ENCODE data around the gene GUCA2A. TPM values are rescaled to one million over a fixed set of nuclear protein-coding genes. Genes with fewer than 3 reads are reported as not detected.

GUCA2A gene
- polyA plus RNA-seq, 1 of the 3 experiments (the other 2 are of a cell fraction): not detected

DNA sequence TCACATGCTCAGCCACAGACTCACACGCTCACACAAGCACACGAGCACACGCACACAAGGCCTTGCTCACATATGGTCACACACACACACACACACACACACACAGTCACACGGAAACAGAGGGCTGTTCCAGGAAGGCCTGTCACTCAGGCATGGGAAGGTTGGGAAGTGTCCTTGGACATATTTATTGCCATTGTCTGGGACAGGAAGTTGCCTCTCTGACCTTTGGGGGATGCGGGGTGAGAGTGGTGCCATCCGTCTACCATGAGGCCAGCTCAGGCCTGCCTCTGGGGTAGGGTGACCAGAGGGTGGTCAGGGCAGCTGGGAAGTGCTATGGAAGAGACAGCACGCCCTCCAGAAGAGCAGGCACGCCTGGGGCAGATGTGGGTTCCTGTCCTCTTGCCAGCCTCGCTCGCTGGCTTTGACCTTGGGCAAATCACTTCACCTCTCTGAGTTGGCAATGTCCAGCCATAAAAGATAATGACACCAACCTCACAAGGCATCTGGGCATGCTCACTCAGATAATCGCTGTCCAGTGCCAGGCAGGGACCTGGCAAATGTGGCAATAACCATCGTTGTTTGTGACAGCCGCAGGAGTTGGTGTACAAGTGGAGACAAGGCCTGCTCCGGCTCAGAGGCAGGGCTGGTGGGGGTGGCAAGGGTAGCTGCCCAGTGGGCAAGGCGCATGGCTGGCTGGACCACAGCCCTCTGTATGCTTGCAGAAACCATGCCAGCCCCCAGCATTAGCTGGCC lies 8.0 kb upstream of the GUCA2A start:
- CTCF ChIA-PET: interaction anchor here (0.6 to 4.4 kb wide), 47 partner anchors 7 to 972 kb away, joined by 3 to 31 read pairs (median 4); partner anchors contain the start of genes CCDC30, FOXJ3, GUCA2B and PPIH
- DNase-seq: peak; percentile 64
- H3K9me2 ChIP-seq: no peaks in the 10 kb centered on the region
- no peak overlapping the region for H3K4me3 ChIP-seq (ENCODE audit: low read depth in 2 of 2, low read length in 1 of 2)
- peaks cover 6% of the 10 kb centered on the region for H3F3A ChIP-seq (replicated peaks; ENCODE audit: insufficient read depth)
- peaks cover 9% of the 10 kb centered on the region for H4K20me1 ChIP-seq (ENCODE audit: insufficient read depth)
- TF ChIP-seq EP300 (IDR thresholded peaks at IDR 0.05; ENCODE audit: borderline replicate concordance in 1 of 2, low read depth in 1 of 2, low read length in 1 of 2) (peak in 1 of 2 experiments; percentile 69; a peak in 2 of 4 replicates), SIN3A (IDR thresholded peaks at IDR 0.05; ENCODE audit: borderline replicate concordance, low read depth, low read length) (no peak)
- H3K4me2 ChIP-seq: no peak overlapping the region
- H2AFZ ChIP-seq (ENCODE audit: low read depth): no peak overlapping the region
- 81% methylated on average over 10 of the region's 15 CpGs for WGBS (ENCODE audit: low lambda C conversion rate)
- H3K27ac ChIP-seq (ENCODE audit: low read depth in 2 of 2, low read length in 1 of 2): peak overlapping the region in 1 of 2 experiments; percentile 19; a peak in 2 of 4 replicates
- no peaks in the 10 kb centered on the region for H3K9me3 ChIP-seq
- H3K4me1 ChIP-seq (ENCODE audit: control insufficient read depth in 1 of 2, insufficient read depth in 2 of 2, low read depth in 1 of 2, low read length in 1 of 2): peaks cover 6 to 41% of the 10 kb centered on the region in 2 experiments; a peak in 3 of 4 replicates
- POLR2A ChIA-PET: no interaction called here
- no peak overlapping the region for H3K9ac ChIP-seq
- H3K36me3 ChIP-seq (replicated peaks in 1 of 2; ENCODE audit: control insufficient read depth in 1 of 2, insufficient read depth in 2 of 2, low read length in 1 of 2): peaks cover 0 to 9% of the 10 kb centered on the region in 2 experiments
- H3K27me3 ChIP-seq (ENCODE audit: insufficient read depth): no peaks in the 10 kb centered on the region
- H3K79me2 ChIP-seq (ENCODE audit: insufficient read depth): no peaks in the 10 kb centered on the region

DNA sequence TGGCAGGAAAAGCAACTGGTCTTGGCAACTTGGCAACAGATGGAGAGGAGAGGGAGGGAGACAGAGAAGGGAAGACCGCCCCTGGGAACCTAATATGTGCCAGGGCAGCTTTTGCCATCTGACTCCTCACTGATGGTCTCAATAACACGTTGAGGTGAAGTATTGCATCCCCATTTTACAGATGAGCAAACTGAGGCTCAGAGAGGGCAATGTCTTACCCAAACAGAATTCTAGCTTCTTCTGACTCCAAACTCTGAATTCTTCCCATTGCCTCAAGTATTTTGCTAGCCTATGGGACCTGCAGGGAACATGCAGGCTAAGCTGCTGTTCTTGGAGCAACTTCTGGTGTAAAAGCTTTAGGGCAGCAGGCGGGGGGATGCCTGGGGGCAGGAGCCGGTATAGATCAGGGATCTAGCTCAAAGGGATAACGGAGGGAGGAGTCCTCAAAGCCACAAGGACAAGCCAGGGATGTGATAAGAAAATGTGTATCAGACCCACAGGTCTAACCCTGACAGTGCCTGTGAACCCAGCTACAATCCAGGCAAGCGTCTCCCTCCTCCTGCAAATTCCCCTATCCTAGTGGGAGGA lies 7.2 kb upstream of the GUCA2A start:
- POLR2A ChIA-PET: no interaction called here
- no peak for DNase-seq
- TF ChIP-seq YY1 (IDR thresholded peaks at IDR 0.05; ENCODE audit: low read depth) (no peak), RAD21 (IDR thresholded peaks at IDR 0.05; ENCODE audit: low read length) (no peak), ELF1 (IDR thresholded peaks at IDR 0.05) (no peak), RFX5 (IDR thresholded peaks at IDR 0.05; ENCODE audit: low read length) (no peak), CHD2 (IDR thresholded peaks at IDR 0.05; ENCODE audit: low read length, partially characterized antibody) (no peak)
- TF ChIP-seq, protein P1, sequence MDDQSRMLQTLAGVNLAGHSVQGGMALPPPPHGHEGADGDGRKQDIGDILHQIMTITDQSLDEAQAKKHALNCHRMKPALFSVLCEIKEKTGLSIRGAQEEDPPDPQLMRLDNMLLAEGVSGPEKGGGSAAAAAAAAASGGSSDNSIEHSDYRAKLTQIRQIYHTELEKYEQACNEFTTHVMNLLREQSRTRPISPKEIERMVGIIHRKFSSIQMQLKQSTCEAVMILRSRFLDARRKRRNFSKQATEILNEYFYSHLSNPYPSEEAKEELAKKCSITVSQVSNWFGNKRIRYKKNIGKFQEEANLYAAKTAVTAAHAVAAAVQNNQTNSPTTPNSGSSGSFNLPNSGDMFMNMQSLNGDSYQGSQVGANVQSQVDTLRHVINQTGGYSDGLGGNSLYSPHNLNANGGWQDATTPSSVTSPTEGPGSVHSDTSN (IDR thresholded peaks at IDR 0.05): no peak
- TF ChIP-seq, protein P2, sequence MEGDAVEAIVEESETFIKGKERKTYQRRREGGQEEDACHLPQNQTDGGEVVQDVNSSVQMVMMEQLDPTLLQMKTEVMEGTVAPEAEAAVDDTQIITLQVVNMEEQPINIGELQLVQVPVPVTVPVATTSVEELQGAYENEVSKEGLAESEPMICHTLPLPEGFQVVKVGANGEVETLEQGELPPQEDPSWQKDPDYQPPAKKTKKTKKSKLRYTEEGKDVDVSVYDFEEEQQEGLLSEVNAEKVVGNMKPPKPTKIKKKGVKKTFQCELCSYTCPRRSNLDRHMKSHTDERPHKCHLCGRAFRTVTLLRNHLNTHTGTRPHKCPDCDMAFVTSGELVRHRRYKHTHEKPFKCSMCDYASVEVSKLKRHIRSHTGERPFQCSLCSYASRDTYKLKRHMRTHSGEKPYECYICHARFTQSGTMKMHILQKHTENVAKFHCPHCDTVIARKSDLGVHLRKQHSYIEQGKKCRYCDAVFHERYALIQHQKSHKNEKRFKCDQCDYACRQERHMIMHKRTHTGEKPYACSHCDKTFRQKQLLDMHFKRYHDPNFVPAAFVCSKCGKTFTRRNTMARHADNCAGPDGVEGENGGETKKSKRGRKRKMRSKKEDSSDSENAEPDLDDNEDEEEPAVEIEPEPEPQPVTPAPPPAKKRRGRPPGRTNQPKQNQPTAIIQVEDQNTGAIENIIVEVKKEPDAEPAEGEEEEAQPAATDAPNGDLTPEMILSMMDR (IDR thresholded peaks at IDR 0.05): no peak

More for the DNA sequence above, 7.2 kb upstream of the GUCA2A start:
- Histone ChIP-seq H3K36me3 (replicated peaks in 1 of 2; ENCODE audit: control insufficient read depth in 1 of 2, insufficient read depth in 2 of 2, low read length in 1 of 2) (peaks cover 0 to 9% of the 10 kb centered on the region in 2 experiments), H3K4me1 (ENCODE audit: control insufficient read depth in 1 of 2, insufficient read depth in 2 of 2, low read depth in 1 of 2, low read length in 1 of 2) (peaks cover 0 to 34% of the 10 kb centered on the region in 2 experiments; a peak in 2 of 4 replicates), H3K4me2 (no peak overlapping the region), H3K9ac (no peak overlapping the region), H3K9me2 (no peaks in the 10 kb centered on the region), H3K27ac (ENCODE audit: low read depth in 2 of 2, low read length in 1 of 2) (peak overlapping the region in 1 of 2 experiments; percentile 19; a peak in 2 of 4 replicates), H2AFZ (ENCODE audit: low read depth) (no peak overlapping the region), H3F3A (replicated peaks; ENCODE audit: insufficient read depth) (peaks cover 3% of the 10 kb centered on the region), H3K79me2 (ENCODE audit: insufficient read depth) (no peaks in the 10 kb centered on the region), H3K27me3 (ENCODE audit: insufficient read depth) (no peaks in the 10 kb centered on the region), H3K4me3 (ENCODE audit: low read depth in 2 of 2, low read length in 1 of 2) (no peak overlapping the region), H4K20me1 (ENCODE audit: insufficient read depth) (peaks cover under 1% of the 10 kb centered on the region; the same call in 1 of the 2 replicates), H3K9me3 (no peaks in the 10 kb centered on the region)
- CTCF ChIA-PET: interaction anchor here (0.6 to 4.4 kb wide), 10 partner anchors 11 to 676 kb away, joined by 3 to 31 read pairs (median 14); partner anchors contain the start of gene GUCA2B
- WGBS (ENCODE audit: low lambda C conversion rate): 84% methylated on average over 6 of the region's 6 CpGs
